ENCODE measurements around the gene MCCD1. TPM values are rescaled to one million over a fixed set of nuclear protein-coding genes. Genes with fewer than 3 reads are reported as not detected.

Gene MCCD1
- total RNA-seq, 2 donors from 2014 or later = not detected

- Mint-ChIP-seq H3K4me1 (no peaks in the 10 kb centered on the region), H3K9me3 (no peaks in the 10 kb centered on the region), H3K27ac (no peak overlapping the region), H3K27me3 (ENCODE audit: insufficient read depth) (no peaks in the 10 kb centered on the region), H3K4me3 (no peak overlapping the region), H3K36me3 (ENCODE audit: low read depth) (peaks cover 13% of the 10 kb centered on the region)
- Histone ChIP-seq H3K4me3 (ENCODE audit: low read length) (no peak overlapping the region), H3K36me3 (ENCODE audit: control insufficient read depth, insufficient read depth, low read length) (peaks cover 19% of the 10 kb centered on the region), H3K9ac (ENCODE audit: extremely low read depth, low read length, poor library complexity, severe bottlenecking) (no peak overlapping the region), H3K9me3 (ENCODE audit: control insufficient read depth, low read length) (no peaks in the 10 kb centered on the region), H3K27ac (ENCODE audit: low read depth, low read length) (peak overlapping the region; percentile 2), H3K27me3 (ENCODE audit: control insufficient read depth, insufficient read depth, low read length, poor library complexity, severe bottlenecking) (no peaks in the 10 kb centered on the region), H3K4me1 (ENCODE audit: control insufficient read depth, insufficient read depth, low read length) (no peaks in the 10 kb centered on the region)
- no peak for DNase-seq
- no peak for TF ChIP-seq CTCF (conservative IDR thresholded peaks at IDR 0.05)
Measured at GRCh38 chr6:31560697-31561058, 31.9 kb downstream of the MCCD1 start.

GRCh38 chr6:31567531-31568370, 39.0 kb downstream of the MCCD1 start:
- Histone ChIP-seq H3K27me3 (ENCODE audit: control insufficient read depth, insufficient read depth, low read length, poor library complexity, severe bottlenecking) (no peaks in the 10 kb centered on the region), H3K9ac (ENCODE audit: extremely low read depth, low read length, poor library complexity, severe bottlenecking) (no peak overlapping the region), H3K4me1 (ENCODE audit: control insufficient read depth, insufficient read depth, low read length) (no peaks in the 10 kb centered on the region), H3K27ac (ENCODE audit: low read depth, low read length) (no peak overlapping the region), H3K36me3 (ENCODE audit: control insufficient read depth, insufficient read depth, low read length) (no peaks in the 10 kb centered on the region), H3K9me3 (ENCODE audit: control insufficient read depth, low read length) (no peaks in the 10 kb centered on the region), H3K4me3 (ENCODE audit: low read length) (no peak overlapping the region)
- no peaks in the 10 kb centered on the region for H3K9me3 Mint-ChIP-seq
- no peak for TF ChIP-seq CTCF (conservative IDR thresholded peaks at IDR 0.05)
- peaks cover 3% of the 10 kb centered on the region for H3K27me3 Mint-ChIP-seq (ENCODE audit: insufficient read depth)
- peak overlapping the region; percentile 45 for H3K27ac Mint-ChIP-seq
- no peak overlapping the region for H3K4me3 Mint-ChIP-seq
- peak; percentile 73 for DNase-seq
- H3K4me1 Mint-ChIP-seq = peaks cover 4% of the 10 kb centered on the region
- no peaks in the 10 kb centered on the region for H3K36me3 Mint-ChIP-seq (ENCODE audit: low read depth)
- 73 to 76% methylated on average over 5 to 9 of the region's 9 CpGs for WGBS, 2 experiments (ENCODE audit: insufficient coverage in 1 of 2, insufficient read length in 1 of 2)

GRCh38 chr6:31568537-31568961, 39.8 kb downstream of the MCCD1 start:
- Histone ChIP-seq H3K27me3 (ENCODE audit: control insufficient read depth, insufficient read depth, low read length, poor library complexity, severe bottlenecking) (no peaks in the 10 kb centered on the region), H3K4me1 (ENCODE audit: control insufficient read depth, insufficient read depth, low read length) (no peaks in the 10 kb centered on the region), H3K9ac (ENCODE audit: extremely low read depth, low read length, poor library complexity, severe bottlenecking) (no peak overlapping the region), H3K36me3 (ENCODE audit: control insufficient read depth, insufficient read depth, low read length) (no peaks in the 10 kb centered on the region), H3K9me3 (ENCODE audit: control insufficient read depth, low read length) (no peaks in the 10 kb centered on the region), H3K4me3 (ENCODE audit: low read length) (no peak overlapping the region), H3K27ac (ENCODE audit: low read depth, low read length) (no peak overlapping the region)
- Mint-ChIP-seq H3K4me1 (peaks cover 4% of the 10 kb centered on the region), H3K27ac (no peak overlapping the region), H3K9me3 (no peaks in the 10 kb centered on the region), H3K4me3 (no peak overlapping the region), H3K27me3 (ENCODE audit: insufficient read depth) (peaks cover 3% of the 10 kb centered on the region), H3K36me3 (ENCODE audit: low read depth) (no peaks in the 10 kb centered on the region)
- WGBS, 2 experiments (ENCODE audit: insufficient coverage in 1 of 2, insufficient read length in 1 of 2) = 89 to 92% methylated on average over 3 of the region's 3 CpGs
- TF ChIP-seq CTCF (conservative IDR thresholded peaks at IDR 0.05) = no peak
- no peak for DNase-seq
